HG02973 (cell line): Measurements from ENCODE around the gene HS3ST3B1.

Experiments
- ATAC-seq: cut with Tn5 transposase; IDR thresholded peaks from one replicate; pipeline ENCODE4 v1.9.1; 2021; ENCODE audit warnings: moderate library complexity; ENCODE audit not compliant: unreplicated experiment

The HS3ST3B1 gene

GRCh38 chr17:14320098-14320497 lies 19.2 kb downstream of the HS3ST3B1 start:
- ATAC-seq, result no peak

- ATAC-seq, result no peak
Measured at GRCh38 chr17:14320734-14321475, 20.0 kb downstream of the HS3ST3B1 start.

GRCh38 chr17:14321476-14321949 lies 20.6 kb downstream of the HS3ST3B1 start:
- no peak for ATAC-seq

- ATAC-seq, result no peak
Measured at GRCh38 chr17:14321980-14322776, 21.3 kb downstream of the HS3ST3B1 start.

- no peak for ATAC-seq
Measured at GRCh38 chr17:14323522-14323981, 22.7 kb downstream of the HS3ST3B1 start.

- no peak for ATAC-seq
Measured at GRCh38 chr17:14325618-14326167, 24.8 kb downstream of the HS3ST3B1 start.

- no peak for ATAC-seq
Measured at GRCh38 chr17:14329900-14330491, 29.1 kb downstream of the HS3ST3B1 start.

- no peak for ATAC-seq
Measured at GRCh38 chr17:14330492-14330962, 29.6 kb downstream of the HS3ST3B1 start.

GRCh38 chr17:14331225-14331981 lies 30.5 kb downstream of the HS3ST3B1 start:
- ATAC-seq, result no peak

GRCh38 chr17:14331982-14332298 lies 31.1 kb downstream of the HS3ST3B1 start:
- ATAC-seq, result no peak

- no peak for ATAC-seq
Measured at GRCh38 chr17:14332331-14332730, 31.4 kb downstream of the HS3ST3B1 start.

GRCh38 chr17:14333506-14333905 lies 32.6 kb downstream of the HS3ST3B1 start:
- no peak for ATAC-seq

- no peak for ATAC-seq
Measured at GRCh38 chr17:14334276-14334840, 33.5 kb downstream of the HS3ST3B1 start.

- ATAC-seq, result no peak
Measured at GRCh38 chr17:14334919-14335318, 34.0 kb downstream of the HS3ST3B1 start.

- no peak for ATAC-seq
Measured at GRCh38 chr17:14336418-14336817, 35.5 kb downstream of the HS3ST3B1 start.

GRCh38 chr17:14337596-14338079 lies 36.8 kb downstream of the HS3ST3B1 start:
- peak; percentile 87 for ATAC-seq

- no peak for ATAC-seq
Measured at GRCh38 chr17:14340857-14341754, 40.2 kb downstream of the HS3ST3B1 start.

GRCh38 chr17:14341866-14342265 lies 41.0 kb downstream of the HS3ST3B1 start:
- no peak for ATAC-seq

GRCh38 chr17:14346801-14347200 lies 45.9 kb downstream of the HS3ST3B1 start:
- no peak for ATAC-seq
